ENCODE results near the gene GALNT10. TPM values are rescaled to one million over a fixed set of nuclear protein-coding genes. Genes with fewer than 3 reads are reported as not detected.

The GALNT10 gene
- total RNA-seq, 2 experiments from 2014 or later, result 16.8 to 19.8 TPM

GRCh38 chr5:154206311-154206710 lies 15.8 kb downstream of the GALNT10 start:
- no peaks in the 10 kb centered on the region for H3K9me3 Mint-ChIP-seq
- no peak overlapping the region for H3K27ac Mint-ChIP-seq
- H3K4me1 Mint-ChIP-seq, result peaks cover 38% of the 10 kb centered on the region
- DNase-seq, result no peak
- H3K4me3 Mint-ChIP-seq, result no peak overlapping the region
- H3K36me3 Mint-ChIP-seq, result peaks cover 13% of the 10 kb centered on the region
- H3K27me3 Mint-ChIP-seq, result no peaks in the 10 kb centered on the region

GRCh38 chr5:154207204-154207603 lies 16.7 kb downstream of the GALNT10 start:
- no peak for DNase-seq
- Mint-ChIP-seq H3K27ac (no peak overlapping the region), H3K36me3 (peaks cover 15% of the 10 kb centered on the region), H3K4me3 (no peak overlapping the region), H3K9me3 (no peaks in the 10 kb centered on the region), H3K27me3 (no peaks in the 10 kb centered on the region), H3K4me1 (peaks cover 32% of the 10 kb centered on the region)

- Mint-ChIP-seq H3K36me3 (peaks cover 19% of the 10 kb centered on the region), H3K4me3 (no peak overlapping the region), H3K9me3 (no peaks in the 10 kb centered on the region), H3K27ac (no peak overlapping the region), H3K4me1 (peaks cover 27% of the 10 kb centered on the region), H3K27me3 (no peaks in the 10 kb centered on the region)
- DNase-seq, result no peak
Measured at GRCh38 chr5:154209591-154210081, 19.1 kb downstream of the GALNT10 start.

- H3K27me3 Mint-ChIP-seq, result no peaks in the 10 kb centered on the region
- H3K9me3 Mint-ChIP-seq, result no peaks in the 10 kb centered on the region
- H3K27ac Mint-ChIP-seq, result no peak overlapping the region
- H3K36me3 Mint-ChIP-seq, result peaks cover 19% of the 10 kb centered on the region
- H3K4me1 Mint-ChIP-seq, result peaks cover 25% of the 10 kb centered on the region
- DNase-seq, result no peak
- no peak overlapping the region for H3K4me3 Mint-ChIP-seq
Measured at GRCh38 chr5:154210163-154210562, 19.6 kb downstream of the GALNT10 start.

GRCh38 chr5:154211641-154212390 lies 21.3 kb downstream of the GALNT10 start:
- Mint-ChIP-seq H3K27ac (no peak overlapping the region), H3K36me3 (peaks cover 23% of the 10 kb centered on the region), H3K4me3 (no peak overlapping the region), H3K9me3 (no peaks in the 10 kb centered on the region), H3K27me3 (no peaks in the 10 kb centered on the region), H3K4me1 (peaks cover 27% of the 10 kb centered on the region)
- DNase-seq, result no peak

- H3K4me1 Mint-ChIP-seq, result peaks cover 42% of the 10 kb centered on the region
- H3K27me3 Mint-ChIP-seq, result no peaks in the 10 kb centered on the region
- no peak for DNase-seq
- H3K9me3 Mint-ChIP-seq, result no peaks in the 10 kb centered on the region
- no peak overlapping the region for H3K4me3 Mint-ChIP-seq
- H3K27ac Mint-ChIP-seq, result no peak overlapping the region
- peaks cover 21% of the 10 kb centered on the region for H3K36me3 Mint-ChIP-seq
Measured at GRCh38 chr5:154213592-154213991, 23.1 kb downstream of the GALNT10 start.

- Mint-ChIP-seq H3K4me3 (peak overlapping the region; percentile 38), H3K36me3 (peaks cover 16% of the 10 kb centered on the region), H3K27me3 (no peaks in the 10 kb centered on the region), H3K27ac (peak overlapping the region; percentile 73), H3K4me1 (peaks cover 42% of the 10 kb centered on the region), H3K9me3 (no peaks in the 10 kb centered on the region)
- DNase-seq, result no peak
Measured at GRCh38 chr5:154214371-154215106, 24.0 kb downstream of the GALNT10 start.

GRCh38 chr5:154215571-154216325 lies 25.2 kb downstream of the GALNT10 start:
- H3K27me3 Mint-ChIP-seq, result no peaks in the 10 kb centered on the region
- no peak overlapping the region for H3K4me3 Mint-ChIP-seq
- no peak for DNase-seq
- no peaks in the 10 kb centered on the region for H3K9me3 Mint-ChIP-seq
- H3K36me3 Mint-ChIP-seq, result peaks cover 18% of the 10 kb centered on the region
- peak overlapping the region; percentile 71 for H3K27ac Mint-ChIP-seq
- H3K4me1 Mint-ChIP-seq, result peaks cover 45% of the 10 kb centered on the region

- Mint-ChIP-seq H3K9me3 (no peaks in the 10 kb centered on the region), H3K27me3 (no peaks in the 10 kb centered on the region), H3K4me1 (peaks cover 59% of the 10 kb centered on the region), H3K4me3 (no peak overlapping the region), H3K27ac (no peak overlapping the region), H3K36me3 (peaks cover 18% of the 10 kb centered on the region)
- no peak for DNase-seq
Measured at GRCh38 chr5:154217462-154217861, 26.9 kb downstream of the GALNT10 start.

GRCh38 chr5:154218786-154219185 lies 28.3 kb downstream of the GALNT10 start:
- H3K4me3 Mint-ChIP-seq, result no peak overlapping the region
- peaks cover 55% of the 10 kb centered on the region for H3K4me1 Mint-ChIP-seq
- no peak overlapping the region for H3K27ac Mint-ChIP-seq
- H3K36me3 Mint-ChIP-seq, result peaks cover 19% of the 10 kb centered on the region
- H3K9me3 Mint-ChIP-seq, result peaks cover 2% of the 10 kb centered on the region
- no peaks in the 10 kb centered on the region for H3K27me3 Mint-ChIP-seq
- no peak for DNase-seq

- H3K4me1 Mint-ChIP-seq, result peaks cover 42% of the 10 kb centered on the region
- no peak overlapping the region for H3K27ac Mint-ChIP-seq
- DNase-seq, result no peak
- H3K36me3 Mint-ChIP-seq, result peaks cover 20% of the 10 kb centered on the region
- H3K27me3 Mint-ChIP-seq, result no peaks in the 10 kb centered on the region
- peaks cover 3% of the 10 kb centered on the region for H3K9me3 Mint-ChIP-seq
- no peak overlapping the region for H3K4me3 Mint-ChIP-seq
Measured at GRCh38 chr5:154220625-154221024, 30.1 kb downstream of the GALNT10 start.

GRCh38 chr5:154221371-154221896 lies 30.9 kb downstream of the GALNT10 start:
- DNase-seq, result peak; percentile 28
- no peak overlapping the region for H3K4me3 Mint-ChIP-seq
- peaks cover 38% of the 10 kb centered on the region for H3K4me1 Mint-ChIP-seq
- H3K9me3 Mint-ChIP-seq, result peaks cover 6% of the 10 kb centered on the region
- no peaks in the 10 kb centered on the region for H3K27me3 Mint-ChIP-seq
- peaks cover 24% of the 10 kb centered on the region for H3K36me3 Mint-ChIP-seq
- H3K27ac Mint-ChIP-seq, result peak overlapping the region; percentile 81

GRCh38 chr5:154222414-154222813 lies 31.9 kb downstream of the GALNT10 start:
- no peak for DNase-seq
- peaks cover 12% of the 10 kb centered on the region for H3K9me3 Mint-ChIP-seq
- no peaks in the 10 kb centered on the region for H3K27me3 Mint-ChIP-seq
- no peak overlapping the region for H3K27ac Mint-ChIP-seq
- peaks cover 30% of the 10 kb centered on the region for H3K4me1 Mint-ChIP-seq
- H3K4me3 Mint-ChIP-seq, result no peak overlapping the region
- H3K36me3 Mint-ChIP-seq, result peaks cover 32% of the 10 kb centered on the region

- DNase-seq, result no peak
- Mint-ChIP-seq H3K4me3 (no peak overlapping the region), H3K9me3 (peaks cover 18% of the 10 kb centered on the region), H3K4me1 (peaks cover 31% of the 10 kb centered on the region), H3K27ac (no peak overlapping the region), H3K36me3 (peaks cover 41% of the 10 kb centered on the region), H3K27me3 (no peaks in the 10 kb centered on the region)
Measured at GRCh38 chr5:154223320-154223719, 32.8 kb downstream of the GALNT10 start.

- H3K27me3 Mint-ChIP-seq, result no peaks in the 10 kb centered on the region
- peaks cover 18% of the 10 kb centered on the region for H3K9me3 Mint-ChIP-seq
- H3K27ac Mint-ChIP-seq, result no peak overlapping the region
- no peak overlapping the region for H3K4me3 Mint-ChIP-seq
- DNase-seq, result no peak
- H3K36me3 Mint-ChIP-seq, result peaks cover 39% of the 10 kb centered on the region
- peaks cover 25% of the 10 kb centered on the region for H3K4me1 Mint-ChIP-seq
Measured at GRCh38 chr5:154227090-154227489, 36.6 kb downstream of the GALNT10 start.

Measured in activated naive CD8-positive, alpha-beta T cell treated with anti-CD3 and anti-CD28 coated beads for 36 hours (primary cell).